Measurements from ENCODE around the gene DERA.

DERA gene

DNA sequence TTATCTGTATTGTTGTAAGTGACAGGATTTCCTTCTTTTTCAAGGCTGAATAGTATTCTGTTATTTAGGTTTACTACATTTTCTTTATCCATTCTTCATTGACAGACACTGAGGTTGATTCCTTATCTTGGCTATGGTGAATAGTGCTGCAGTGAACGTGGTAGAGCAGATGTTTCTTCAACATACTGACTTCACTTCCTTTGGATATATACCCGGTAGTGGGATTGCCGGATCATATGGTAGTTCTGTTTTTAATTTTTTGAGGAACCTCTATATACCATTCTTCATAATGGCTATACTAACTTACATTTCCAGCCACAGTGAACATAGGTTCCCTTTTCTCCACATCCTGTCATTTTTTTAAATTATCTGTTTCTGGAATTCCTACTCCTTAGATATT lies 21.8 kb downstream of the DERA start:
- Histone ChIP-seq H4K20me1 (ENCODE audit: insufficient read depth, low read length) (no peaks in the 10 kb centered on the region), H3K9me2 (replicated peaks; ENCODE audit: insufficient read depth, low read length) (no peaks in the 10 kb centered on the region), H3K27me3 (replicated peaks; ENCODE audit: insufficient read depth, low read length) (no peaks in the 10 kb centered on the region), H3K9ac (ENCODE audit: low read length) (no peak overlapping the region), H3K27ac (ENCODE audit: low read length) (no peak overlapping the region), H3K9me3 (replicated peaks; ENCODE audit: insufficient read depth, low read length) (no peaks in the 10 kb centered on the region), H3K4me1 (ENCODE audit: low read length) (no peaks in the 10 kb centered on the region), H3K4me2 (ENCODE audit: low read depth, low read length) (no peak overlapping the region), H3K4me3 (ENCODE audit: low read length) (no peak overlapping the region), H2AFZ (ENCODE audit: low read length) (no peak overlapping the region), H3F3A (ENCODE audit: insufficient read depth, low read length) (no peaks in the 10 kb centered on the region), H3K79me2 (ENCODE audit: low read length) (no peaks in the 10 kb centered on the region), H3K36me3 (replicated peaks; ENCODE audit: insufficient read depth, low read length) (no peaks in the 10 kb centered on the region)
- TF ChIP-seq, protein P1, sequence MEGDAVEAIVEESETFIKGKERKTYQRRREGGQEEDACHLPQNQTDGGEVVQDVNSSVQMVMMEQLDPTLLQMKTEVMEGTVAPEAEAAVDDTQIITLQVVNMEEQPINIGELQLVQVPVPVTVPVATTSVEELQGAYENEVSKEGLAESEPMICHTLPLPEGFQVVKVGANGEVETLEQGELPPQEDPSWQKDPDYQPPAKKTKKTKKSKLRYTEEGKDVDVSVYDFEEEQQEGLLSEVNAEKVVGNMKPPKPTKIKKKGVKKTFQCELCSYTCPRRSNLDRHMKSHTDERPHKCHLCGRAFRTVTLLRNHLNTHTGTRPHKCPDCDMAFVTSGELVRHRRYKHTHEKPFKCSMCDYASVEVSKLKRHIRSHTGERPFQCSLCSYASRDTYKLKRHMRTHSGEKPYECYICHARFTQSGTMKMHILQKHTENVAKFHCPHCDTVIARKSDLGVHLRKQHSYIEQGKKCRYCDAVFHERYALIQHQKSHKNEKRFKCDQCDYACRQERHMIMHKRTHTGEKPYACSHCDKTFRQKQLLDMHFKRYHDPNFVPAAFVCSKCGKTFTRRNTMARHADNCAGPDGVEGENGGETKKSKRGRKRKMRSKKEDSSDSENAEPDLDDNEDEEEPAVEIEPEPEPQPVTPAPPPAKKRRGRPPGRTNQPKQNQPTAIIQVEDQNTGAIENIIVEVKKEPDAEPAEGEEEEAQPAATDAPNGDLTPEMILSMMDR (IDR thresholded peaks at IDR 0.05; ENCODE audit: low read length): no peak
- TF ChIP-seq EZH2 (optimal IDR thresholded peaks at IDR 0.05; ENCODE audit: low read depth, low read length): no peak
- no peak for TF ChIP-seq EZH2phosphoT487 (IDR thresholded peaks at IDR 0.05; ENCODE audit: low read length)
- DNase-seq: no peak

DNA sequence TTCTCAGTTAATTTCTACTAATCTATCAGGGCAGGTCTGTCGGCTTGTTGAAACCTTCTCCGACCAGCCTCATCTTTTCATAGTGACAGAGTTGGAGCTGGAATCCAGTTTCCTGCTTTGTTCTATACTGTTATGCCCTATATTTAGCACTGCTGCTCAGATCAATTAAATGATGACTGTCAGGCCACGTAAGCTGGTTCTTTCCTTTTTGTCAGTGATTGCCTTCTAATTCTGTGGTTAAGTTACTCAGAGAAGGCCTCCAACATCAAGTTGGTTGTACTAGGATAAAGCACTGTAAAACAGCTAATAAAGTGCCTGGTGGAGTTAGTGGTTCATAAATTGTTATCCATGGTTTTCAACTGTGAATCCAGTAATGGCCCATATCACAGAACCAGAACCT lies 22.6 kb downstream of the DERA start:
- Histone ChIP-seq H3K9me3 (replicated peaks; ENCODE audit: insufficient read depth, low read length) (no peaks in the 10 kb centered on the region), H3K9me2 (replicated peaks; ENCODE audit: insufficient read depth, low read length) (no peaks in the 10 kb centered on the region), H3F3A (ENCODE audit: insufficient read depth, low read length) (no peaks in the 10 kb centered on the region), H3K4me2 (ENCODE audit: low read depth, low read length) (no peak overlapping the region), H3K27ac (ENCODE audit: low read length) (no peak overlapping the region), H3K79me2 (ENCODE audit: low read length) (no peaks in the 10 kb centered on the region), H4K20me1 (ENCODE audit: insufficient read depth, low read length) (no peaks in the 10 kb centered on the region), H3K4me1 (ENCODE audit: low read length) (no peaks in the 10 kb centered on the region), H3K4me3 (ENCODE audit: low read length) (no peak overlapping the region), H3K36me3 (replicated peaks; ENCODE audit: insufficient read depth, low read length) (no peaks in the 10 kb centered on the region), H3K27me3 (replicated peaks; ENCODE audit: insufficient read depth, low read length) (no peaks in the 10 kb centered on the region), H3K9ac (ENCODE audit: low read length) (no peak overlapping the region), H2AFZ (ENCODE audit: low read length) (no peak overlapping the region)
- TF ChIP-seq EZH2 (optimal IDR thresholded peaks at IDR 0.05; ENCODE audit: low read depth, low read length): no peak
- TF ChIP-seq, protein P1 (IDR thresholded peaks at IDR 0.05; ENCODE audit: low read length): no peak
- no peak for TF ChIP-seq EZH2phosphoT487 (IDR thresholded peaks at IDR 0.05; ENCODE audit: low read length)
- no peak for DNase-seq

DNA sequence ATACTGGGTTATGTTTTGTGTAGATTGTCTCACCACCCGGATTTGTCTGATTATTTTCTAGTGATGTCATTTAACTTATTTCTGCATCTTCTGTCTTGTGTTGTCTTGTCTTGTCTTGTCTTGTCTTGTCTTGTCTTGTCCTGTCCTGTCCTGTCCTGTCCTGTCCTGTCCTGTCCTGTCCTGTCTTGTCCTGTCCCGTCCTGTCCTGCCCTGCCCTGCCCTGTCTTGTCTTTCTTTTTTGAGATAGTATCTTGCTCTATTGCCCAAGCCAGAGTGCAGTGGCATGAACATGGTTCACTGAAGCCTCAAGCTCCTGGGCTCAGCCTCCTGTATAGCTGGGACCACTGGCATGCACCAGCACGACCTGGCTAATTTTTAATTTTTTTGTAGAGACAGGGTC lies 25.6 kb downstream of the DERA start:
- no peaks in the 10 kb centered on the region for H3K27me3 ChIP-seq (replicated peaks; ENCODE audit: insufficient read depth, low read length)
- TF ChIP-seq EZH2 (optimal IDR thresholded peaks at IDR 0.05; ENCODE audit: low read depth, low read length): no peak
- TF ChIP-seq EZH2phosphoT487 (IDR thresholded peaks at IDR 0.05; ENCODE audit: low read length): no peak
- TF ChIP-seq, protein P1 (IDR thresholded peaks at IDR 0.05; ENCODE audit: low read length): no peak
- no peak overlapping the region for H3K4me3 ChIP-seq (ENCODE audit: low read length)
- no peaks in the 10 kb centered on the region for H3K9me3 ChIP-seq (replicated peaks; ENCODE audit: insufficient read depth, low read length)
- H3K9me2 ChIP-seq (replicated peaks; ENCODE audit: insufficient read depth, low read length): no peaks in the 10 kb centered on the region
- H3K4me1 ChIP-seq (ENCODE audit: low read length): no peaks in the 10 kb centered on the region; the same call in 1 of the 2 replicates
- H4K20me1 ChIP-seq (ENCODE audit: insufficient read depth, low read length): no peaks in the 10 kb centered on the region
- no peak for DNase-seq
- H3K9ac ChIP-seq (ENCODE audit: low read length): no peak overlapping the region
- H3K27ac ChIP-seq (ENCODE audit: low read length): no peak overlapping the region
- no peaks in the 10 kb centered on the region for H3F3A ChIP-seq (ENCODE audit: insufficient read depth, low read length)
- no peak overlapping the region for H2AFZ ChIP-seq (ENCODE audit: low read length)
- H3K4me2 ChIP-seq (ENCODE audit: low read depth, low read length): no peak overlapping the region
- 0 out of 2 replicates have a peak, but pooled peaks cover 5% of the 10 kb centered on the region for H3K79me2 ChIP-seq (ENCODE audit: low read length)
- H3K36me3 ChIP-seq (replicated peaks; ENCODE audit: insufficient read depth, low read length): no peaks in the 10 kb centered on the region

All from MM.1S (cell line).